Subcutaneous adipose tissue (tissue), 4 donors: Measurements from ENCODE around the gene LMLN. TPM values are rescaled to one million over a fixed set of nuclear protein-coding genes. Genes with fewer than 3 reads are reported as not detected.

Experiments used
- total RNA-seq, 4 donors: library from RNA; depleted of rRNA; stranded (reverse); fragments of >200 nt; gene quantifications; one replicate each; pipeline ENCODE4 v1.1.0, GENCODE V29; 2016
- TF ChIP-seq, protein P1 (sequence below): fragments of 450-650 bp; IDR thresholded peaks from one replicate; pipeline ENCODE4 v1.5.1; 2016; ENCODE audit warnings: low read depth, mild to moderate bottlenecking, control low read depth, antibody characterized with exemption, moderate library complexity

The LMLN gene
- total RNA-seq, 4 donors from 2014 or later = 2.3 to 8.0 (median 6.6) TPM

- TF ChIP-seq, protein P1, sequence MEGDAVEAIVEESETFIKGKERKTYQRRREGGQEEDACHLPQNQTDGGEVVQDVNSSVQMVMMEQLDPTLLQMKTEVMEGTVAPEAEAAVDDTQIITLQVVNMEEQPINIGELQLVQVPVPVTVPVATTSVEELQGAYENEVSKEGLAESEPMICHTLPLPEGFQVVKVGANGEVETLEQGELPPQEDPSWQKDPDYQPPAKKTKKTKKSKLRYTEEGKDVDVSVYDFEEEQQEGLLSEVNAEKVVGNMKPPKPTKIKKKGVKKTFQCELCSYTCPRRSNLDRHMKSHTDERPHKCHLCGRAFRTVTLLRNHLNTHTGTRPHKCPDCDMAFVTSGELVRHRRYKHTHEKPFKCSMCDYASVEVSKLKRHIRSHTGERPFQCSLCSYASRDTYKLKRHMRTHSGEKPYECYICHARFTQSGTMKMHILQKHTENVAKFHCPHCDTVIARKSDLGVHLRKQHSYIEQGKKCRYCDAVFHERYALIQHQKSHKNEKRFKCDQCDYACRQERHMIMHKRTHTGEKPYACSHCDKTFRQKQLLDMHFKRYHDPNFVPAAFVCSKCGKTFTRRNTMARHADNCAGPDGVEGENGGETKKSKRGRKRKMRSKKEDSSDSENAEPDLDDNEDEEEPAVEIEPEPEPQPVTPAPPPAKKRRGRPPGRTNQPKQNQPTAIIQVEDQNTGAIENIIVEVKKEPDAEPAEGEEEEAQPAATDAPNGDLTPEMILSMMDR = no peak
These were observed 70.7 kb downstream of the LMLN start for GRCh38 chr3:198030726-198031125.

DNA sequence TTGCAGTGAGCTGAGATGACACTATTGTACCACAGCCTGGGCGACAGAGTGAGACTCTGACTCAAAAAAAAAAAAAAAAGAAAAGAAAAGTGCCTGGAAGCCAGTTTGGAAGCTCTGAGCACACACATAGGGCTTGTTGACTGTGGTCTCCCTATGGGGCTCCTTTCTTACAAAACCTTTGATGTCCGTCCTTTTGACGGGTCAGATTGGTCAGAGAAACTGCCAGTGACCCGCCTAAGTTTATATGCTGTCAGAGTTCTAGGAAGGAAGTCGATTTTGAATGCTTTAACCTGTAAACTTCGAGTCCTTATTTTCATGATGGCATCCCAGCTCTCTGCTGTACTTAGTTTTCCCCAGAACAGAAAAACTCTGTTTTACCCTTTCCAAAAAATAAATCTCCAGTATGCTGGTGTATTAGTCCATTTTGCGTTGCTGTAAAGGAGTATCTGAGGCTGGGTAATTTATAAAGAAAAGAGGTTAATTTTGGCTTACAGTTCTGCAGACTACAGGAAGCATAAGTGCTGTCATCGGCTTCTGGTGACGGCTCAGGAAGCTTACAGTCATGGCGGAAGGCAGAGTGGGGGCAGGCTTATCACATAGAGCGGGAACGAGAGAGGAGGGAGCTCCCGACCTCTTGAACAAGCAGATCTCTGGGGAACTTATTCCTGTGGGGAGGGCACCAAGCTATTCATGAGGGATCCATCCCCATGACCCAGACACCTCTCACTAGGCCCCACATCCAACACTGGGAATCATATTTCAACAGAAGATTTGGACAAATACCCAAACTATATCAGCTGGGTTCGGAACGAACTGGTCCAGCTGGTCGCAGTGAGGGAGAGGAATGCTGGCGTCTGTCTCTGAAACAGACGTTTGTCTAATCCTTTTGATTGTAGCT, 72.3 kb downstream of the LMLN start:
- TF ChIP-seq, protein P1 = no peak

- TF ChIP-seq, protein P1 = no peak
These were observed 83.1 kb downstream of the LMLN start for GRCh38 chr3:198043119-198043518.

DNA sequence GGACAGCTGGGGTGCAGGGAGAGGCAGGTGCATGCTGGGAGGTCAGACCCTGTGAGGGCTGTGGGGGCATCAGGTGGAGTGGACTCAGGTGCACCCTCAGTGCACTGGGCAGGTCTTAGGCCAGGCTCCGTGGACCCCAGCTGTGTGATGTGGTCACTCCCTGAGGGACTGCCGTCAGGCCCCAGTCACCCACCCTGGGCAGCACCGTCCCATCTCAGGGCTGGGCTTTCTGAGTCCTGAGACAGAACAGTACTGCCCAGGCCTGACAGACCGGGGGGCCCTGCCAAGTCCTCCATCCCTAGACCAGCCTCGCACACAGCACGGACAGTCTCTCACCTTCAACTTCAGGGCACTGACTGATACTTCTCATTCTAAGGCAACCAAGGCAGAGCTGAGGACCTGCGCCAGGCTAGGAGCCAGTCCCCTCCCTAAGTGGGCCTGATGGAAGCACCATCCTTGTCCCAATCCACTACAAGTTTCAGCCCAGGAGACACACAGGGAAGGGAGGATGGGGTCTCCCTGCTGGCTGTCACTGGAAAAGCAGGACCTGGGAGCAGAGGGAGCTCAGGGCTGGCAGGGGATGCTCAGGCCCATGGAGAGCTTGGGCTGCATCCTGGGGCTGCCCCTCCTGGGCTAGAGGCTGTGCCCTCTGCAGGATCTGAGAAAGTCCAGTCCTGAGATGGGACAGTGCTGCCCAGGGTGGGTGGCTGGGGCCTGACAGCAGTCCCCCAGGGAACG, 86.3 kb downstream of the LMLN start:
- TF ChIP-seq, protein P1 = no peak

GRCh38 chr3:198048445-198048844, 88.4 kb downstream of the LMLN start:
- TF ChIP-seq, protein P1 = no peak

DNA sequence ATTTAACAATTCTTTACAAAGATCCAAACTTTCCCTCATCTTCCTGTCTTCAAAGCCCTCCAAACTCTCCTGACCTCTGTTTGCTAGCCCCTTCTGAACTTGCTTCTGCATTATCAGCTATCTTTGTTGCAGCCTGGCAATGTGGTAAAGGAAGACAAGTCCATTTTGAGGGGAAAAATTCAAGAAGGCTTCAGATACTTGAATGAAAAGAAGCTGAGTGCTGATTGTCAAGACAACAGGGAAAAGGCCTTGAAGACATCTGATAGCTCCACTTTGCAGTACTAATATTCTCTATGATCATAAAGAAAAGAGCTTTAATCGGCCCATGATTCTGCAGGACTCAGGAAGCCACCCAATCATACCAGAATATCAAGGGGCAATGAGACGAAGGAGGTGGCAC, 91.8 kb downstream of the LMLN start:
- TF ChIP-seq, protein P1 = no peak
